ENCODE measurements around the gene CFAP97.

Gene CFAP97

DNA sequence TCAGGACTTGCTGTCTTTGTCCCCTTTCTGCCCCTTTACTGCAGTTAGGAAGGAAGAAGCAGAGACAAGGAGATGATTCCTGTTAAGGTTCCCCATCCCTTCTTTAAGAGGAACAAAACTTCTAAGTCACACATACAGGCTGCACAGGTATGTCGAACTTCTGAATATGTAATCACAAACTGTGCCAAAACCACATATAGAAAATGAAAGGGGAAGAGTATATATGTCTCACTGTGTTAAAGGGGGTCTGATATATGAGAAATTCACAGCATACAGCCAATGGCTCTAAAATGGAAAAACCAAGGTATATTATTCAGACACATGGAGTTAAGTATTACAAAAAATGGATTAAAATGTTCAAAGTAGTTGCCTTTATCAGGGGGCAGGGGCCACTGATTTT is 11.7 kb downstream of the CFAP97 start:
- no peaks in the 10 kb centered on the region for H3K9me3 ChIP-seq (ENCODE audit: control insufficient read depth, low read length)
- no peaks in the 10 kb centered on the region for H3K27me3 ChIP-seq (ENCODE audit: control insufficient read depth, insufficient read depth, low read length)
- no peak for TF ChIP-seq CTCF (IDR thresholded peaks at IDR 0.05)
- no peak overlapping the region for H3K9ac ChIP-seq
- H3K79me2 ChIP-seq, result no peaks in the 10 kb centered on the region
- no peaks in the 10 kb centered on the region for H3K36me3 ChIP-seq (ENCODE audit: control insufficient read depth, insufficient read depth, low read length)
- H3K27ac ChIP-seq, result no peak overlapping the region
- no peak overlapping the region for H3K4me2 ChIP-seq (ENCODE audit: low read length)
- no peak overlapping the region for H2AFZ ChIP-seq
- H3K4me1 ChIP-seq, result no peaks in the 10 kb centered on the region
- H3K4me3 ChIP-seq (ENCODE audit: low read depth, low read length), result no peak overlapping the region

DNA sequence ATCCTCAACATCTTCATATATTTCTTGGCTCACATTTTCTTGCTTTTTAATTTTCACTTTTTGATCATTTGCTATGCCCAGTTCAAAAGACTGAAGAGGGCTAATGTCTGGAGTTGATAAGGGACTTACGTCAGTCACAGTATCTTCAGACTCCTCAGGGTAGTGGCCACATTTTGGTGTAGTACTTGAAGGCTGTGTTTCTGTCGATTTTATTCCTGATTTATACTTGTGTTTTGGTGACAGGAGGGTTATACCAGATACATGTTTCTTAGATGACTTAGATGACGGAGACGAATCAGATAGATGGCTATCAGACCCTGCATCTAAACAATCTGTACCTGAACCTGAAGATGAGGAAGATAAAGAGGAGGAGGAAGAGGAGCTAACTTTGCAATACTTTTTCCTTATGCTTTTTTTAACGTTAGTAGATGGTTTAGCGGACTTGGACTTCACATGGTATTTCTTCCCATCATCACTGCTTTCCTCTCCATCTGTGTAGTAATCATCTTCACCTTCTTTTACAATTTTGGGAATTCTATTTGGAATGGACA is 13.4 kb downstream of the CFAP97 start:
- Histone ChIP-seq H3K36me3 (ENCODE audit: control insufficient read depth, insufficient read depth, low read length) (no peaks in the 10 kb centered on the region), H3K27ac (no peak overlapping the region), H3K4me1 (no peaks in the 10 kb centered on the region), H3K4me2 (ENCODE audit: low read length) (no peak overlapping the region), H2AFZ (no peak overlapping the region), H3K79me2 (no peaks in the 10 kb centered on the region), H3K27me3 (ENCODE audit: control insufficient read depth, insufficient read depth, low read length) (no peaks in the 10 kb centered on the region), H3K4me3 (ENCODE audit: low read depth, low read length) (no peak overlapping the region), H3K9ac (no peak overlapping the region), H3K9me3 (ENCODE audit: control insufficient read depth, low read length) (no peaks in the 10 kb centered on the region)
- TF ChIP-seq CTCF (IDR thresholded peaks at IDR 0.05), result no peak

DNA sequence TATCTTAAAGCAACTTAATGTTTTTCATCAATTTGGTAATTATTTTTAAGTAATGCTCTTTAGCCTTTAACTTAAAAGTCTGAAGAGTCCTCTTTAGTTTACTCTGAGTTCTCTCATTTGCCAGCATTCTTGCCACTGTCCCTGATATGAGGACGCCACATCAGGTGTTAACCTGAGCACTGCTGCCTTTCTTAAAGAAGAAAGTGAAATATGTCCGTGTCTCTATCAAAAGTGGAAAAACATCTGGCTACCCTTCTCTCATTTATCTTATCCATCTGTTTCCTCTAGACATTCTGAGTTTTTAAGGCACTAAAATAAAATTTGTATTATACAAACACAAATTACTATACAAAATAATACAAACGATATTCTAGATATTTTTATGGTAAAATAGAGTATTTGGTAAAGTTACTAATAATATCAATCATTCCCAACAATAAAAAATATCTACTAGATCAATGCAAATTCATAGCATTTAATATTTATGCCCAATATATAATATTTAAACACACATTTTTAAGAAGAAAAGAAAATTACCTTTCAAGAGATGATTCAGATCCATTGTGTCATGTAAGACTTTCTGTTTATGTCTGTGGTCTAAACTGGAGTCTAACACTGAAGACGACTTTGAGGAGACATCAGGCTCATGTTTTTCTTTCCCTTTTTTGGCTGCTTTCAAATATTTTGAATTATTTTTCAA is 14.0 kb downstream of the CFAP97 start:
- Histone ChIP-seq H3K4me3 (ENCODE audit: low read depth, low read length) (no peak overlapping the region), H3K9me3 (ENCODE audit: control insufficient read depth, low read length) (no peaks in the 10 kb centered on the region), H3K79me2 (no peaks in the 10 kb centered on the region), H3K36me3 (ENCODE audit: control insufficient read depth, insufficient read depth, low read length) (no peaks in the 10 kb centered on the region), H3K4me2 (ENCODE audit: low read length) (no peak overlapping the region), H2AFZ (no peak overlapping the region), H3K27ac (no peak overlapping the region), H3K9ac (no peak overlapping the region), H3K27me3 (ENCODE audit: control insufficient read depth, insufficient read depth, low read length) (no peaks in the 10 kb centered on the region), H3K4me1 (no peaks in the 10 kb centered on the region)
- TF ChIP-seq CTCF (IDR thresholded peaks at IDR 0.05), result no peak

GRCh38 chr4:185186769-185187168 is 17.0 kb downstream of the CFAP97 start:
- no peaks in the 10 kb centered on the region for H3K36me3 ChIP-seq (ENCODE audit: control insufficient read depth, insufficient read depth, low read length)

More at GRCh38 chr4:185186769-185187168, 17.0 kb downstream of the CFAP97 start:
- no peak overlapping the region for H3K27ac ChIP-seq
- no peak overlapping the region for H3K4me3 ChIP-seq (ENCODE audit: low read depth, low read length)
- no peak overlapping the region for H3K4me2 ChIP-seq (ENCODE audit: low read length)
- H3K4me1 ChIP-seq, result no peaks in the 10 kb centered on the region
- no peaks in the 10 kb centered on the region for H3K79me2 ChIP-seq
- H2AFZ ChIP-seq, result no peak overlapping the region
- H3K9ac ChIP-seq, result no peak overlapping the region
- H3K27me3 ChIP-seq (ENCODE audit: control insufficient read depth, insufficient read depth, low read length), result no peaks in the 10 kb centered on the region
- no peaks in the 10 kb centered on the region for H3K9me3 ChIP-seq (ENCODE audit: control insufficient read depth, low read length)
- TF ChIP-seq CTCF (IDR thresholded peaks at IDR 0.05), result no peak
